Bronchial epithelial cell (primary cell): ENCODE results near the gene ENTPD2. TPM values are rescaled to one million over a fixed set of nuclear protein-coding genes. Genes with fewer than 3 reads are reported as not detected.
A peak's percentile ranks its signal among the peaks of the same experiment; 100 is the strongest.

Experiments
- DNase-seq: peaks from one replicate; pipeline ENCODE4 v3.0.0-alpha.2; 2010; ENCODE audit warnings: low read depth
- FAIRE-seq: peaks from 2 replicates; lab custom pipeline; 2011; peaks lifted over from hg19 to GRCh38; lab: Jason Lieb, UNC
- H3K27me3 ChIP-seq: 2 replicates; pipeline ENCODE4 v1.5.1; 2011; ENCODE audit warnings: low read length; ENCODE audit not compliant: control insufficient read depth, insufficient read depth
- H3K36me3 ChIP-seq: 2 replicates; pipeline ENCODE4 v1.5.1; 2011; ENCODE audit warnings: low read length; ENCODE audit not compliant: control insufficient read depth, insufficient read depth
- H3K4me3 ChIP-seq: 2 replicates; pipeline ENCODE4 v1.5.1; 2011; ENCODE audit warnings: mild to moderate bottlenecking, low read depth, low read length, control low read depth
- CTCF ChIP-seq: IDR thresholded peaks from 2 replicates; pipeline ENCODE4 v1.5.1; 2011; ENCODE audit warnings: mild to moderate bottlenecking, moderate library complexity, low read length, control low read depth, inconsistent platforms; ENCODE audit not compliant: insufficient read depth, severe bottlenecking
- total RNA-seq: library from RNA; depleted of rRNA; stranded (reverse); fragments of >200 nt; gene quantifications from 2 replicates; pipeline ENCODE4 v1.2.1, GENCODE V29; 2014

Gene ENTPD2
- total RNA-seq, 1 donor from 2014 or later: 0.79 TPM

- DNase-seq (no peak), FAIRE-seq (no peak)
- Histone ChIP-seq H3K4me3 (no peak overlapping the region), H3K36me3 (no peaks in the 10 kb centered on the region), H3K27me3 (no peaks in the 10 kb centered on the region)
- TF ChIP-seq CTCF: no peak
These were observed 51.2 kb downstream of the ENTPD2 start for GRCh38 chr9:137002646-137003041.

- no peak for TF ChIP-seq CTCF
- no peak for DNase-seq
- FAIRE-seq: no peak
- Histone ChIP-seq H3K36me3 (no peaks in the 10 kb centered on the region), H3K27me3 (no peaks in the 10 kb centered on the region), H3K4me3 (no peak overlapping the region)
These were observed 51.8 kb downstream of the ENTPD2 start for GRCh38 chr9:137001857-137002645.

- DNase-seq (peak; percentile 43), FAIRE-seq (no peak)
- Histone ChIP-seq H3K36me3 (no peaks in the 10 kb centered on the region), H3K4me3 (no peak overlapping the region), H3K27me3 (no peaks in the 10 kb centered on the region)
- no peak for TF ChIP-seq CTCF
These were observed 53.5 kb downstream of the ENTPD2 start for GRCh38 chr9:137000177-137000930.

Other genes starting within 250 kb of the ENTPD2 start
- 79.5 and 88.5 TPM in 2 replicates for gene RABL6, start 246.1 kb downstream of the ENTPD2 start, total RNA-seq
- 1.1 and 1.8 TPM in 2 replicates for gene AJM1, start 211.6 kb downstream of the ENTPD2 start, total RNA-seq
- gene PHPT1, start 204.7 kb downstream of the ENTPD2 start, total RNA-seq: 57.9 and 124 TPM in 2 replicates
- gene MAMDC4, start 201.7 kb downstream of the ENTPD2 start, total RNA-seq: 1.1 and 1.5 TPM in 2 replicates
- gene EDF1, start 187.8 kb downstream of the ENTPD2 start, total RNA-seq: 486 and 497 TPM in 2 replicates
- 5.3 and 10.1 TPM in 2 replicates for gene TRAF2, start 167.5 kb downstream of the ENTPD2 start, total RNA-seq
- gene FBXW5, start 109.3 kb downstream of the ENTPD2 start, total RNA-seq: 162 TPM in 2 replicates
- 0.51 and 0.79 TPM in 2 replicates for gene C8G, start 108.8 kb downstream of the ENTPD2 start, total RNA-seq
- gene LCN12, start 101.8 kb downstream of the ENTPD2 start, total RNA-seq: 0.13 TPM in 1 of 2 replicates, not detected in the other
- 0.26 TPM in 2 replicates for gene PTGDS, start 76.6 kb downstream of the ENTPD2 start, total RNA-seq
- not detected in 2 replicates for gene LCNL1, start 71.1 kb downstream of the ENTPD2 start, total RNA-seq
- 10.0 and 11.5 TPM in 2 replicates for gene PAXX, start 61.6 kb downstream of the ENTPD2 start, total RNA-seq
- gene CLIC3, start 57.5 kb downstream of the ENTPD2 start, total RNA-seq: 2.1 and 28.8 TPM in 2 replicates
- gene ABCA2, start 25.8 kb downstream of the ENTPD2 start, total RNA-seq: 5.5 and 9.9 TPM in 2 replicates
- gene FUT7, start 22.0 kb downstream of the ENTPD2 start, total RNA-seq: not detected in 2 replicates
- 5.5 and 10.5 TPM in 2 replicates for gene NPDC1, start 7.9 kb downstream of the ENTPD2 start, total RNA-seq
- 0.26 and 1.2 TPM in 2 replicates for gene SAPCD2, start 16.5 kb upstream of the ENTPD2 start, total RNA-seq
- 2.0 and 3.2 TPM in 2 replicates for gene UAP1L1, start 23.5 kb upstream of the ENTPD2 start, total RNA-seq
- 58.2 and 65.3 TPM in 2 replicates for gene MAN1B1, start 32.9 kb upstream of the ENTPD2 start, total RNA-seq
- gene DPP7, start 60.7 kb upstream of the ENTPD2 start, total RNA-seq: 45.1 and 66.6 TPM in 2 replicates
- gene GRIN1, start 85.1 kb upstream of the ENTPD2 start, total RNA-seq: 0.26 and 0.53 TPM in 2 replicates
- 0.26 and 2.0 TPM in 2 replicates for gene LRRC26, start 116.0 kb upstream of the ENTPD2 start, total RNA-seq
- gene TMEM210, start 118.0 kb upstream of the ENTPD2 start, total RNA-seq: not detected in 2 replicates
- 20.5 and 23.2 TPM in 2 replicates for gene ANAPC2, start 134.5 kb upstream of the ENTPD2 start, total RNA-seq
- gene SSNA1, start 134.6 kb upstream of the ENTPD2 start, total RNA-seq: 97.9 and 127 TPM in 2 replicates
- gene TPRN, start 146.7 kb upstream of the ENTPD2 start, total RNA-seq: 3.2 and 4.5 TPM in 2 replicates
- 38.0 and 39.2 TPM in 2 replicates for gene TMEM203, start 151.6 kb upstream of the ENTPD2 start, total RNA-seq
- gene NDOR1, start 151.6 kb upstream of the ENTPD2 start, total RNA-seq: 2.6 and 3.6 TPM in 2 replicates
- gene RNF208, start 168.2 kb upstream of the ENTPD2 start, total RNA-seq: 0.38 TPM in 1 of 2 replicates, not detected in the other
- 3.9 and 23.2 TPM in 2 replicates for gene CYSRT1, start 171.1 kb upstream of the ENTPD2 start, total RNA-seq
- gene RNF224, start 173.4 kb upstream of the ENTPD2 start, total RNA-seq: under 0.01 and 1.2 TPM in 2 replicates
- not detected in 2 replicates for gene SLC34A3, start 176.8 kb upstream of the ENTPD2 start, total RNA-seq
- gene TUBB4B, start 187.2 kb upstream of the ENTPD2 start, total RNA-seq: 82.7 and 193 TPM in 2 replicates
- not detected in 2 replicates for gene STPG3, start 197.2 kb upstream of the ENTPD2 start, total RNA-seq
- gene NELFB, start 201.3 kb upstream of the ENTPD2 start, total RNA-seq: 59.8 and 67.9 TPM in 2 replicates
- gene TOR4A, start 223.7 kb upstream of the ENTPD2 start, total RNA-seq: 18.7 and 25.0 TPM in 2 replicates
- gene NRARP, start 248.2 kb upstream of the ENTPD2 start, total RNA-seq: 3.4 and 14.5 TPM in 2 replicates